ENCODE data around the gene TMPRSS13.
"Not testable (repeated sequence)": the region's sequence is repeated elsewhere in the genome, so short reads cannot be mapped to it uniquely, and the experiment has no call there.

TMPRSS13 gene

DNA sequence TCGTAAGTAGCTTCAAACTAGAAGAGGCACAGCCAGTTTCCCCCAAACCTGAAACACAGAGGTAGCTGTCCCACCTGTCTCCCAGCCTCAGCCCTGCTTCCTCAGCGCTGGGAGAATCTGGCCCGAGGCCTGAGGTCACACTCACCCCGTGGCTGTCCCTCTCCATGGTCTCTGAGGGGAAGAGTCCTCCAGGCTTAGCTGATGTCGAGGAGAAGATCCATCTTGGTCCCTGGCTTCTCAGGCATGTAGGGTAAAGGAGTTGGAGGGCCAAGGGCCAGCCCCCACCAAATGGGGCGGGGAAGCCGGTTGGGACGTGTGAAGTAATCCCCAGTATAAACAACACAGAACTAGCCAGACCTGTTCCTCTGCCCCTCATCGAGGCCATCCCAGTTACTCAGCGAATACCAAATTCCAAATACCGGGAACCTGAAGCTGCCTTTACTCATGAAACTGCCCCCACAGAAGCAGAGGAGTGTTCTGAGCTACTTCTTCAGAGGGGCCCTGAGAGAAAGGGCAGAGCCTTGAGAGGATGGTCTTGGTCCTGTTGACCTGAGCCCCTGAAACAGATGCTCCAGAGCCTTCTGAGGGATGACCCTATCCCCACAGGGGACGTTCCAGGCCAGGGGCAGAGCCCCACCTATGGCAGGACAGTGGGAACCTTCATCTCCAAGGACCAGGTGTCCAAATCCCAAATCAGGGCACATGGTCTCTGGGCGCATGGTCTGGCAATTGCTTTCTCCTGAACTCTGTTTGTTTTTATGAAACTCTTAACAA is at the start of gene TMPRSS13:
TSS of gene TMPRSS13 (minus strand) at position 261 of the 774 bp plus-strand sequence. CDS start at position 166, 95 bp downstream.
- peaks cover 0 to 8% of the 10 kb centered on the region in 2 donors for H3K4me1 ChIP-seq (ENCODE audit: control insufficient read depth in 1 of 2, insufficient read depth in 2 of 2, low read length in 2 of 2)
- H3K27ac ChIP-seq (ENCODE audit: low read length) = no peak within 1 kb of the TSS
- no peaks in the 10 kb centered on the region for H3K9me3 ChIP-seq (ENCODE audit: control insufficient read depth in 1 of 2, low read length in 2 of 2)
- H3K27me3 ChIP-seq (ENCODE audit: low read depth, low read length) = no peaks in the 10 kb centered on the region
- no peaks in the 10 kb centered on the region for H3K36me3 ChIP-seq (ENCODE audit: control insufficient read depth in 1 of 2, insufficient read depth in 2 of 2, low read length in 2 of 2)
- H3K4me3 ChIP-seq (ENCODE audit: low read depth in 1 of 2, low read length in 2 of 2) = no peak within 1 kb of the TSS

DNA sequence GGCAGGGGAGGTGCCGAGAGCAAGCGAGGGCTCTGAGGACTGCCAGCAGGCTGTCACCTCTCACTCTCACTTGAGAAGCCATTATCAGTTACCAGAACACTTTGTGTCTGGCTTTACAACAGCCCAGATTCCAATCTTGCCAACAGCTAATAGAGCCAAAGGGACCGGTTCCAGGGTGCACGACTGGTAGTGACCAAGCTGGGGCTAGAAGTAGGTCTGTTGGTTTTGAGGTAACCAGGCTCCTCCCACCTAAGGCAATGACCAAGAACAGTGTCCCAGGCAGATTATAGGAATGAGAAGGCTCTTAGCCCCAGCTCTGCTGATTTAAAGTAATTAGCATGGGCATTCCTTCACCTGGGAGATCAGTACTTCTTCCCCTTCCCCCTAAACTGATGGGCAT is 49.8 kb upstream of the TMPRSS13 start:
- Histone ChIP-seq H3K4me3 (ENCODE audit: low read depth in 1 of 2, low read length in 2 of 2) (no peak overlapping the region), H3K9me3 (ENCODE audit: control insufficient read depth in 1 of 2, low read length in 2 of 2) (no peaks in the 10 kb centered on the region), H3K4me1 (ENCODE audit: control insufficient read depth in 1 of 2, insufficient read depth in 2 of 2, low read length in 2 of 2) (no peaks in the 10 kb centered on the region), H3K27me3 (ENCODE audit: low read depth, low read length) (no peaks in the 10 kb centered on the region), H3K36me3 (ENCODE audit: control insufficient read depth in 1 of 2, insufficient read depth in 2 of 2, low read length in 2 of 2) (no peaks in the 10 kb centered on the region), H3K27ac (ENCODE audit: low read length) (peak overlapping the region; percentile 36)

DNA sequence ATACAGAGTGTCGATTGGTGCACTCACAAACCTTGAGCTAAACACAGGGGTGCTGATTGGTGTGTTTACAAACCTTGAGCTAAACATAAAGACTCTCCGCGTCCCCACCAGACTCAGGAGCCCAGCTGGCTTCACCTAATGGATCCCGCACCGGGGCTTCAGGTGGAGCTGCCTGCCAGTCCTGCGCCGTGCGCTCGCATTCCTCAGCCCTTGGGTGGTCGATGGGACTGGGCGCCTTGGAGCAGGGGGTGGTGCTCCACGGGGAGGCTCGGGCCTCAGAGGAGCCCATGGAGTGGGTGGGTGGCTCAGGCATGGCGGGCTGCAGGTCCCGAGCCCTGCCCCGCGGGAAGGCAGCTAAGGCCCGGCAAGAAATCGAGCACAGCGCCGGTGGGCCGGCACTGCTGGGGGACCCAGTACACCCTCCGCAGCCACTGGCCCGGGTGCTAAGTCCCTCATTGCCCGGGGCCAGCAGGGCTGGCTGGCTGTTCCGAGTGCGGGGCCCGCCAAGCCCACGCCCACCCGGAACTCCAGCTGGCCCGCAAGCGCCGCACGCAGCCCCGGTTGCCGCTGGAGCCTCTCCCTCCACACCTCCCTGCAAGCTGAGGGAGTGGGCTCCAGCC is 49.2 kb upstream of the TMPRSS13 start:
- not testable (repeated sequence) for H3K27me3 ChIP-seq (ENCODE audit: low read depth, low read length); H3K36me3 ChIP-seq (ENCODE audit: control insufficient read depth in 1 of 2, insufficient read depth in 2 of 2, low read length in 2 of 2); H3K4me1 ChIP-seq (ENCODE audit: control insufficient read depth in 1 of 2, insufficient read depth in 2 of 2, low read length in 2 of 2); H3K9me3 ChIP-seq (ENCODE audit: control insufficient read depth in 1 of 2, low read length in 2 of 2); H3K4me3 ChIP-seq (ENCODE audit: low read depth in 1 of 2, low read length in 2 of 2); H3K27ac ChIP-seq (ENCODE audit: low read length)

DNA sequence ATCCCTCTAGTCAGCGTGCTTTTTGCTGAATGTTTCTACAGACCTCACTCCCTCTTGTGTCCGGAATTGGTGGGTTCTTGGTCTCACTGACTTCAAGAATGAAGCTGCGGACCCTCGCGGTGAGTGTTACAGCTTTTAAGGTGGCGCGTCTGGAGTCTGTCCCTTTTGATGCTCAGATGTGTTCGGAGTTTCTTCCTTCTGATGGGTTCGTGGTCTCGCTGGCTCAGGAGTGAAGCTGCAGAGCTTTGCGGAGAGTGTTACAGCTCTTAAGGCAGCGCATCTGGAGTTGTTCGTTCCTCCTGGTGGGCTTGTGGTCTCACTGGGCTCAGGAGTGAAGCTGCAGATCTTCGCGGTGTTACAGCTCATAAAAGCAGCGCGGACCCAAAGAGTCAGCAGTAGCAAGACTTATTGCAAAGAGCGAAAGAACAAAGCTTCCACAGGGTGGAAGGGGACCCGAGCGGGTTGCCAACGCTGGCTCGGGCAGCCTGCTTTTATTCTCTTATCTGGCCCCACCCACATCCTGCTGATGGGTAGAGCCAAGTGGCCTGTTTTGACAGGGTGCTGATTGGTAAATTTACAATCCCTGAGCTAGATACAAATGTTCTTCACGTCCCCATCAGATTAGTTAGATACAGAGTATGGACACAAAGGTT is 48.5 kb upstream of the TMPRSS13 start:
- H3K4me1 ChIP-seq (ENCODE audit: control insufficient read depth in 1 of 2, insufficient read depth in 2 of 2, low read length in 2 of 2); H3K4me3 ChIP-seq (ENCODE audit: low read depth in 1 of 2, low read length in 2 of 2); H3K27me3 ChIP-seq (ENCODE audit: low read depth, low read length); H3K36me3 ChIP-seq (ENCODE audit: control insufficient read depth in 1 of 2, insufficient read depth in 2 of 2, low read length in 2 of 2); H3K9me3 ChIP-seq (ENCODE audit: control insufficient read depth in 1 of 2, low read length in 2 of 2); H3K27ac ChIP-seq (ENCODE audit: low read length): not testable (repeated sequence)

DNA sequence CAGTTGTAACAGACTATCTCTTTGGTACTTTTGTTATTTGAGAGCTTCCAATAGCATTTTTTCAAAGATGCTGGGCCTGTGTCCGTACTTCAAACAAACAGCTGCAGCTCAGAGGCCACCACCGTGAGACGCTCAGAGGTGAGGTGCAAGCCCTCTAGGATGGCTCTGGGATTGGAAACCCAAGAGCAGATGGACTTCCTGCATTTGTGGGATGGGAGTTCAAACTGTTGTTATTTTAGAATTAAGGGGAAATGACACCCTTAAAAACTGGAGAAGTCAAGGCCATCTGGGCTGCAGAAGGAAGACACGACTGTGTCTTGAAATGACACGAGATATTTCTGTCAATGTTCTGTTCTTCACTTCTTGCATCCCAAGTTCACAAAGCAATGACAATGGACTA is 47.8 kb upstream of the TMPRSS13 start:
- Histone ChIP-seq H3K4me1 (ENCODE audit: control insufficient read depth in 1 of 2, insufficient read depth in 2 of 2, low read length in 2 of 2) (peaks cover 0 to 4% of the 10 kb centered on the region in 2 donors), H3K4me3 (ENCODE audit: low read depth in 1 of 2, low read length in 2 of 2) (no peak overlapping the region), H3K36me3 (ENCODE audit: control insufficient read depth in 1 of 2, insufficient read depth in 2 of 2, low read length in 2 of 2) (no peaks in the 10 kb centered on the region), H3K9me3 (ENCODE audit: control insufficient read depth in 1 of 2, low read length in 2 of 2) (no peaks in the 10 kb centered on the region), H3K27me3 (ENCODE audit: low read depth, low read length) (no peaks in the 10 kb centered on the region), H3K27ac (ENCODE audit: low read length) (no peak overlapping the region)

DNA sequence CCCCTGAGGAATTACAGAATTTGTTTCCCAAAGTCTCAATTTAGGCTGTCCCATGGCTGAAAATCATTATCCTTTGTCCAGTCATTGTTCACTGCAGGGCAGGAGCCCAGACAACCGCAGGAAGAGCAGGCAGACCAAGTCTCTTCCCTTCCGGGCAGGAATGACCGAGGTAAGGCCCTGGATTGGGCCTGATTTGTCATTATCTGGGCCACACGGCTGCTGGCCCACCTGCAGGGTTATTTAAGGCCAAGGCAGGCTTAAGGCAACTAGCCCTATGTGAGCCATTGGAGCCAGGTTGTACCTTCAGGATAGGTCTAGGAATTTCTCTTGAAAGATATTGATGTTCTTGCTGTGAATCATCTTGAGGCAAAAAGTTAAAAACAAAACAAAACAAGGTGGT is 47.2 kb upstream of the TMPRSS13 start:
- Histone ChIP-seq H3K4me3 (ENCODE audit: low read depth in 1 of 2, low read length in 2 of 2) (no peak overlapping the region), H3K27me3 (ENCODE audit: low read depth, low read length) (no peaks in the 10 kb centered on the region), H3K4me1 (ENCODE audit: control insufficient read depth in 1 of 2, insufficient read depth in 2 of 2, low read length in 2 of 2) (peaks cover 0 to 4% of the 10 kb centered on the region in 2 donors), H3K27ac (ENCODE audit: low read length) (no peak overlapping the region), H3K36me3 (ENCODE audit: control insufficient read depth in 1 of 2, insufficient read depth in 2 of 2, low read length in 2 of 2) (no peaks in the 10 kb centered on the region), H3K9me3 (ENCODE audit: control insufficient read depth in 1 of 2, low read length in 2 of 2) (no peaks in the 10 kb centered on the region)

DNA sequence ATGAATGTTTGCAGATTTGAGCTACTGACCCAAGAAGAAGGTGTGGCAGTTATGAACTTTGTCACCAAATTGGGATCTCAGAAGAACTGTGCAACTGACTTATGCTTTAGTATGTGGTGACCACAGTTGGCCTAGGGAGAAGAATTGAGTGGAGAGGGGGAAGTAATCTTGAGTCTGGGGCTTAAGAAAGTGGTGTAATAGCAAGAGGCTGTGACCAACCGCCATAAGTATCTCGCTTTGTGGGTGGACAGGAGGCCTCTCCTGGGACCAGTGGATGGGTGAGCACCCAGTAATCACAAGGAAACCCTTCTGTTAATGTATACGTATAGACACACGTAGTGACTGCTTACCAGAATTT is 44.3 kb upstream of the TMPRSS13 start:
- no peaks in the 10 kb centered on the region for H3K36me3 ChIP-seq (ENCODE audit: control insufficient read depth in 1 of 2, insufficient read depth in 2 of 2, low read length in 2 of 2)
- no peak overlapping the region for H3K27ac ChIP-seq (ENCODE audit: low read length)
- no peaks in the 10 kb centered on the region for H3K9me3 ChIP-seq (ENCODE audit: control insufficient read depth in 1 of 2, low read length in 2 of 2)
- H3K4me3 ChIP-seq (ENCODE audit: low read depth in 1 of 2, low read length in 2 of 2) = no peak overlapping the region
- no peaks in the 10 kb centered on the region for H3K27me3 ChIP-seq (ENCODE audit: low read depth, low read length)
- peaks cover 0 to 4% of the 10 kb centered on the region in 2 donors for H3K4me1 ChIP-seq (ENCODE audit: control insufficient read depth in 1 of 2, insufficient read depth in 2 of 2, low read length in 2 of 2)

DNA sequence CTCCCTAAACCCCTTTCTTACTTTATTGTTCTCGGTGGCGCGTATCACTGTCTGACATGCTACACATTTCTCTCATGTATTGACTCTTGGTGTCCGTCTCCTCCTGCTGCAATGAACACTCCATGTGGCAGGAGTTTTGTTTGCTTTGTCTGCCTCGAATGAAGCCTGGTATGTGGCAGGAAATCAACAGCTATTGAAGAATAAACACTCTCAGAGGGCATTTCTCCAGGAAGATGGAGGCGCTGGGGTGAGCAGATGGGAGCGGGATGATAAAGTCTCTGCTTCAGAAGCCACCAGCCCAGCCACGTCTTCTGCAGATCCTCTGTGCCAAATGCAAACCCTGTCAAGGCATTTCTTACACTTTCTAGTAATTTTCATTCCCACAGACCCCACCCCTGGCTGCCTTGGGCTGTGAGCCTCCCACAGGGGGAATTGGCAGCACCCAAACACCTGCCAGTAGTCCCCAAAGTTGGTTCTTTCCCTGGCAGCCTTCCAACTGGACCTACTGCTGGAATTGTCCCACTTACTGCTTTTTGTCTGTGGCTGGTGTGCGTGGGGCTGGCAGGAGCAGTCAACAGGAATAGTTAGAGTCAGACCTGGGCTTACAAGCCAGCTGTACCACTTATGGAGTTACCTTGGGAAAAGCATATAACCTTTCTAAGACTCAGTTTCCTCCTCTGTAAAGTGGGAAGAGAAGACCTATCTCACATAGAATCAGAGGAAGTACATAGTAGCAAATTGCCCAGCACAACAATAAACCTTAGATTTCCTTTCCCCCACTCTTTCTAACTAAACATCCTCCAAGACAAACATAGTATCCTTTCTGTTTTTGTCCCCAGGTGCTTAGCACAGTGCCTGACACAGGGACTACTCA is 43.7 kb upstream of the TMPRSS13 start:
- Histone ChIP-seq H3K36me3 (ENCODE audit: control insufficient read depth in 1 of 2, insufficient read depth in 2 of 2, low read length in 2 of 2) (no peaks in the 10 kb centered on the region), H3K27me3 (ENCODE audit: low read depth, low read length) (no peaks in the 10 kb centered on the region), H3K4me1 (ENCODE audit: control insufficient read depth in 1 of 2, insufficient read depth in 2 of 2, low read length in 2 of 2) (peaks cover 0 to 4% of the 10 kb centered on the region in 2 donors), H3K9me3 (ENCODE audit: control insufficient read depth in 1 of 2, low read length in 2 of 2) (no peaks in the 10 kb centered on the region), H3K4me3 (ENCODE audit: low read depth in 1 of 2, low read length in 2 of 2) (no peak overlapping the region), H3K27ac (ENCODE audit: low read length) (no peak overlapping the region)

DNA sequence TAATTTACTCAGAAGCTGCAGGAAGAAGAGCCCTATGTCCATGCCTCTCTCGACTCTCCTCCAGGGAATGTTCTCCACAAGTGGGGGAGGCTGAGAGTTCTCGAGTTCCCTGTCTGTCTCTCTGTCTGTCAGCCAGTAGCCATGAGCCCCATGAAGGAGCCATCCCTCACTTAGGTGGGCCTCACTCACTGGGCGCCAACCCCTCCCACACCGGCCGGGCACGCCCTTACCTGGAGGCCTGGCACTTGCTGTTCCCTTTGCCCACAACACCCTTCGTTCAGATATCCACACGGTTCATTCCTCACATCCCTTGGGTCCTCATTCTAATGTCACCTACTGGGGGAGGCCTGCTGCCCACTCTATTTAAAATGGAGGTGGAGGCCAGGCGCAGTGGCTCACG is 42.8 kb upstream of the TMPRSS13 start:
- no peaks in the 10 kb centered on the region for H3K27me3 ChIP-seq (ENCODE audit: low read depth, low read length)
- no peak overlapping the region for H3K27ac ChIP-seq (ENCODE audit: low read length)
- peaks cover 0 to 4% of the 10 kb centered on the region in 2 donors for H3K4me1 ChIP-seq (ENCODE audit: control insufficient read depth in 1 of 2, insufficient read depth in 2 of 2, low read length in 2 of 2)
- no peak overlapping the region for H3K4me3 ChIP-seq (ENCODE audit: low read depth in 1 of 2, low read length in 2 of 2)
- no peaks in the 10 kb centered on the region for H3K9me3 ChIP-seq (ENCODE audit: control insufficient read depth in 1 of 2, low read length in 2 of 2)
- no peaks in the 10 kb centered on the region for H3K36me3 ChIP-seq (ENCODE audit: control insufficient read depth in 1 of 2, insufficient read depth in 2 of 2, low read length in 2 of 2)

DNA sequence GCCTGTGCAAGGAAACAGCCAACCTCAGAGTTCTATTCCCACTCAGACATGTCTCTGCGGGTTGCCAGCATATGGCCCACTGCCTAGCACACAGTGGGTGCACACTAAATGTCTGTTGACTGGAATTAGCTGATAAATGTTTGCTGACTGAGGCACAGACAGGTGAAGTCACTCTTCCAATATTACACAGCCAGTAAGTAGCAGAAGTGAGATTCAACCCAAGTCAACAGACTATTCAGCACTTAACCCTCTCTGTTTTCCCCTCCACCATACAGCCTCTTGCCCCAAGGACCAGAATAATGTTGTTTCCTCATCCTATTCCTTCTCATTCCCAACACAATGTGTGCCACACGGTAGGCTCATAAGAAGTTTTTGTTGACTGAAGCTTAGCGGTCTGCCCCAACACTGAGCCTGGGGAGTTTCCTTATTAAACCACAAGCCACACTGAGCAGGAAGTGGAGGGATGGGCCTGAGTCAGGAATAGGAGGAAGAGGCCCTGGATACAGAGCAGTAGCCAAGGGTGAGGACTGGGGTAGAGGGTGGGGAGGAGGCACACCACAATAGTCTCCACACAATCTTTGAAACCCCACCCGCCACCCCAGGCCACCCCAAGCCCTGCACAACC is 41.3 kb upstream of the TMPRSS13 start:
- Histone ChIP-seq H3K9me3 (ENCODE audit: control insufficient read depth in 1 of 2, low read length in 2 of 2) (no peaks in the 10 kb centered on the region), H3K27ac (ENCODE audit: low read length) (no peak overlapping the region), H3K36me3 (ENCODE audit: control insufficient read depth in 1 of 2, insufficient read depth in 2 of 2, low read length in 2 of 2) (no peaks in the 10 kb centered on the region), H3K27me3 (ENCODE audit: low read depth, low read length) (no peaks in the 10 kb centered on the region), H3K4me1 (ENCODE audit: control insufficient read depth in 1 of 2, insufficient read depth in 2 of 2, low read length in 2 of 2) (peaks cover 0 to 4% of the 10 kb centered on the region in 2 donors), H3K4me3 (ENCODE audit: low read depth in 1 of 2, low read length in 2 of 2) (no peak overlapping the region)
